PC-9 (cell line): ENCODE data around the gene ZNF444. TPM values are rescaled to one million over a fixed set of nuclear protein-coding genes. Genes with fewer than 3 reads are reported as not detected.

Experiments
- BruUV-seq: library from RNA; stranded (reverse); fragments of 400-500 nt; replicated peaks from 2 replicates; lab custom pipeline; 2021; lab: Mats Ljungman, UMichigan
- CTCF ChIA-PET: fragments of 300-600 bp; sonication (Branson Sonifier 250); formaldehyde crosslinking; loops from one replicate; lab custom pipeline; 2022; ENCODE audit warnings: antibody characterized with exemption; lab: Charles Lee
- POLR2A ChIA-PET: fragments of 300-600 bp; sonication (Branson Sonifier 250); formaldehyde crosslinking; loops from one replicate; lab custom pipeline; 2022; ENCODE audit warnings: antibody characterized with exemption; ENCODE audit not compliant: unreplicated experiment; lab: Charles Lee
- DNase-seq, 2 experiments: peaks; one replicate each; pipeline versions ENCODE4 v3.0.0 to v3.0.0-alpha.2; 2015 to 2022; ENCODE audit warnings: mixed read lengths in 1 of 2
- H2AFZ ChIP-seq: fragments of 200-600 bp; sonication (generic); 2 replicates; pipeline ENCODE4 v1.8.1; 2017; ENCODE audit warnings: antibody characterized with exemption
- H3F3A ChIP-seq: fragments of 200-600 bp; sonication (generic); 2 replicates; pipeline ENCODE4 v1.8.1; 2017; ENCODE audit warnings: antibody characterized with exemption, mild to moderate bottlenecking, low read depth; ENCODE audit not compliant: insufficient read depth
- H3K27ac ChIP-seq: fragments of 200-600 bp; sonication (generic); 2 replicates; pipeline ENCODE4 v1.6.1; 2016; ENCODE audit warnings: mixed run types
- H3K27me3 ChIP-seq: fragments of 200-600 bp; sonication (generic); 2 replicates; pipeline ENCODE4 v1.6.1; 2016; ENCODE audit warnings: low read depth, mixed run types; ENCODE audit not compliant: insufficient read depth
- H3K36me3 ChIP-seq: fragments of 200-600 bp; sonication (generic); 2 replicates; pipeline ENCODE4 v1.6.1; 2016; ENCODE audit warnings: low read depth, mixed run types
- H3K4me1 ChIP-seq: fragments of 200-600 bp; sonication (generic); replicated peaks from 2 replicates; pipeline ENCODE4 v1.6.1; 2016; ENCODE audit warnings: mixed run types; ENCODE audit not compliant: insufficient read depth
- H3K4me2 ChIP-seq: fragments of 200-600 bp; sonication (generic); 2 replicates; pipeline ENCODE4 v1.6.1; 2017; ENCODE audit warnings: mixed run types
- H3K4me3 ChIP-seq: fragments of 200-600 bp; sonication (generic); 2 replicates; pipeline ENCODE4 v1.6.1; 2016; ENCODE audit warnings: mixed run types
- H3K79me2 ChIP-seq: fragments of 200-600 bp; sonication (generic); 2 replicates; pipeline ENCODE4 v1.6.1; 2017; ENCODE audit warnings: low read depth, mixed run types
- H3K9me2 ChIP-seq: fragments of 200-600 bp; sonication (generic); 2 replicates; pipeline ENCODE4 v1.8.1; 2017; ENCODE audit warnings: mild to moderate bottlenecking; ENCODE audit not compliant: insufficient read depth
- H3K9me3 ChIP-seq: fragments of 200-600 bp; sonication (generic); 2 replicates; pipeline ENCODE4 v1.8.1; 2016; ENCODE audit warnings: low read depth; ENCODE audit not compliant: insufficient read depth
- H4K20me1 ChIP-seq: fragments of 200-600 bp; sonication (generic); 2 replicates; pipeline ENCODE4 v1.8.1; 2017; ENCODE audit not compliant: insufficient read depth
- CTCF ChIP-seq: fragments of 200-600 bp; sonication (generic); conservative IDR thresholded peaks from 2 replicates; pipeline ENCODE4 v1.6.1; 2017; ENCODE audit warnings: mixed run types, antibody characterized with exemption, mild to moderate bottlenecking, moderate library complexity
- EZH2 ChIP-seq: fragments of 200-600 bp; sonication (generic); IDR thresholded peaks from 2 replicates; pipeline ENCODE4 v1.8.0; 2017; ENCODE audit warnings: antibody characterized with exemption, low read depth
- intact Hi-C: fragments of 100-400 bp; cut with micrococcal nuclease; formaldehyde crosslinking; loops from one replicate; pipeline ENCODE4 v1.10.0; 2022; ENCODE audit not compliant: unreplicated experiment
- total RNA-seq: library from RNA; stranded (reverse); gene quantifications from 2 replicates; pipeline ENCODE4 v1.2.3, GENCODE V29; 2021

The ZNF444 gene
- total RNA-seq, 1 experiment from 2014 or later: 50.5 TPM

GRCh38 chr19:56106993-56107392 is 34.1 kb upstream of the ZNF444 start:
- Histone ChIP-seq H3K9me2 (no peaks in the 10 kb centered on the region), H3K4me2 (no peak overlapping the region), H3F3A (peaks cover 10% of the 10 kb centered on the region), H3K27me3 (no peaks in the 10 kb centered on the region), H3K4me1 (peaks cover 20% of the 10 kb centered on the region), H3K36me3 (no peaks in the 10 kb centered on the region; the same call in 1 of the 2 replicates), H3K79me2 (peaks cover 91% of the 10 kb centered on the region), H4K20me1 (peaks cover 85% of the 10 kb centered on the region), H3K9me3 (no peaks in the 10 kb centered on the region), H2AFZ (no peak overlapping the region), H3K4me3 (no peak overlapping the region), H3K27ac (no peak overlapping the region)
- ChIA-PET POLR2A (no interaction called here), CTCF (no interaction called here)
- no peak for TF ChIP-seq CTCF
- no TSS peak for BruUV-seq
- DNase-seq: no peak
- intact Hi-C loops: no loop called here

GRCh38 chr19:56107626-56108351 is 33.3 kb upstream of the ZNF444 start:
- Histone ChIP-seq H3K79me2 (peaks cover 90% of the 10 kb centered on the region), H4K20me1 (peaks cover 85% of the 10 kb centered on the region), H3K27ac (no peak overlapping the region), H3K9me3 (no peaks in the 10 kb centered on the region), H3K4me2 (no peak overlapping the region), H3K4me3 (no peak overlapping the region), H3K9me2 (no peaks in the 10 kb centered on the region), H3F3A (peaks cover 15% of the 10 kb centered on the region), H2AFZ (no peak overlapping the region), H3K4me1 (peaks cover 20% of the 10 kb centered on the region), H3K36me3 (no peaks in the 10 kb centered on the region; the same call in 1 of the 2 replicates), H3K27me3 (no peaks in the 10 kb centered on the region)
- CTCF ChIA-PET: interaction anchor here (0.6 kb wide), 1 partner anchor 852 kb away, joined by 3 read pairs; no protein-coding TSS in a partner anchor
- POLR2A ChIA-PET: no interaction called here
- peak in 1 of 2 experiments; percentile 8 for DNase-seq
- no TSS peak for BruUV-seq
- TF ChIP-seq CTCF (no peak), EZH2 (no peak)
- intact Hi-C loops: no loop called here

GRCh38 chr19:56108447-56109195 is 32.5 kb upstream of the ZNF444 start:
- no TSS peak for BruUV-seq
- Histone ChIP-seq H3K4me1 (peaks cover 24% of the 10 kb centered on the region), H3K27me3 (no peaks in the 10 kb centered on the region), H2AFZ (no peak overlapping the region), H3K4me3 (no peak overlapping the region), H3K79me2 (peaks cover 93% of the 10 kb centered on the region), H3F3A (peaks cover 15% of the 10 kb centered on the region), H3K27ac (no peak overlapping the region), H3K9me2 (no peaks in the 10 kb centered on the region), H3K9me3 (no peaks in the 10 kb centered on the region), H3K36me3 (no peaks in the 10 kb centered on the region; the same call in 1 of the 2 replicates), H3K4me2 (no peak overlapping the region), H4K20me1 (peaks cover 86% of the 10 kb centered on the region)
- intact Hi-C loops: no loop called here
- ChIA-PET CTCF (interaction anchor here (0.6 kb wide), 1 partner anchor 853 kb away, joined by 3 read pairs; no protein-coding TSS in a partner anchor), POLR2A (no interaction called here)
- peak in 1 of 2 experiments; percentile 10 for DNase-seq
- TF ChIP-seq EZH2: no peak
